ES-I3 (cell line): ENCODE measurements around the gene FAM168B.
"Not testable (repeated sequence)": the region's sequence is repeated elsewhere in the genome, so short reads cannot be mapped to it uniquely, and the experiment has no call there.

Experiments
- H3K36me3 ChIP-seq: 2 replicates; pipeline ENCODE4 v1.6.1; 2013; ENCODE audit warnings: mild to moderate bottlenecking, low read length, control low read depth, moderate library complexity; ENCODE audit not compliant: insufficient read depth
- H3K4me1 ChIP-seq: 2 replicates; pipeline ENCODE4 v1.6.1; 2013; ENCODE audit warnings: mild to moderate bottlenecking, control low read depth, low read length; ENCODE audit not compliant: insufficient read depth
- H3K9ac ChIP-seq: 2 replicates; pipeline ENCODE4 v1.6.1; 2013; ENCODE audit warnings: low read depth, mild to moderate bottlenecking, low read length, moderate library complexity
- H3K9me3 ChIP-seq: 2 replicates; pipeline ENCODE4 v1.6.1; 2013; ENCODE audit warnings: mild to moderate bottlenecking, low read length, moderate library complexity; ENCODE audit not compliant: control insufficient read depth, insufficient read depth

Gene FAM168B

DNA sequence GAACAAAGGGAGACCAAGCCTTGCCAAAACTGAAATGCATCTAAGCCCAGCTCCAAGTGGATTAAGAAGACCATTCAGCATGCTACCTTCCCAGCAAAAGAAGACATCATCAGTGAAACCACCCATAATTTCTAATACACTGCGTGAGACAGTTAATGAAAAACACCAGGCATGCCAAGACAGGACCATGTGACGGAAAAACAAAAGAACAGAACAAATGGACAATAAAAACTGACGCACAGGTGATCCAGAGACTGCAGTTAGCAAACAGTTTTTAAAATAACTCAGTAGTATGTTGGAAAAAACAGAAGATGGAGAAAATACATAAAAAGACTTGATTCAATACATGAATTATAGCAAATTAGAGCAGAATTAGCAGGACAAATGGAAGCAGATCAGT is 15.3 kb downstream of the FAM168B start:
- no peak overlapping the region for H3K9ac ChIP-seq
- H3K4me1 ChIP-seq: no peaks in the 10 kb centered on the region
- no peaks in the 10 kb centered on the region for H3K9me3 ChIP-seq
- peaks cover 35% of the 10 kb centered on the region for H3K36me3 ChIP-seq

DNA sequence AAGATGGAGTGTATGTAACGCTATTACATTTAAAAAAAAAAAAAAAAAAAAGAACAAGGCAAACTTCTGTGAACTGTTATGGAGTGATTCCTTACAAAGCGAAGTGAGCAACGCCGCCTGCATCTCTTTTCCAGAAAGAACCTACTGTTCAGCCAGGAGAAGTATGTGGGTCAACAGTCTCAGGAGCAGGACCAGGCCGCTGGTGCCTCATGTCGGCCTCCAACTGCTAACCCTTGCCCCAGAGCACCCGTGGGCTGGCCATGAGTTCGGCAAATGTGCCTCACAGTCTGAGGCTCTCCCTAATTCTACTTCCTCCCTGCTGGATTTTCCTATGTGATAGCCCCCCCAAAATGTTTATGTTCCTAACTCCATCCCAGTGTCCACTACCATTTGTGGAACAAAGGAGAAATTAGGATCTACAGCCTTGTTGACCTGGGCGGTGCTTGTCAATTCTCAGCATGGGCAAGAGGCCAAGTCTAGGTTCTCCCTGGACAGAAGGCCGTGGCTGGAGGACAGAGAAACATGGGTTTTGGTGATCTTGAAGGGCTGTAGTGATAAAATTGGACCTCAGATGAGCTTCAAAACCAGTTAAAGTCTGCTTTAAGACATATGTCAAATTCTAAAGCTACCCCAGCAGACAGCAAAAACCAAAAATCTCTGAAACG is 15.9 kb downstream of the FAM168B start:
- peaks cover 34% of the 10 kb centered on the region for H3K36me3 ChIP-seq
- no peak overlapping the region for H3K9ac ChIP-seq
- no peaks in the 10 kb centered on the region for H3K4me1 ChIP-seq
- H3K9me3 ChIP-seq: no peaks in the 10 kb centered on the region

DNA sequence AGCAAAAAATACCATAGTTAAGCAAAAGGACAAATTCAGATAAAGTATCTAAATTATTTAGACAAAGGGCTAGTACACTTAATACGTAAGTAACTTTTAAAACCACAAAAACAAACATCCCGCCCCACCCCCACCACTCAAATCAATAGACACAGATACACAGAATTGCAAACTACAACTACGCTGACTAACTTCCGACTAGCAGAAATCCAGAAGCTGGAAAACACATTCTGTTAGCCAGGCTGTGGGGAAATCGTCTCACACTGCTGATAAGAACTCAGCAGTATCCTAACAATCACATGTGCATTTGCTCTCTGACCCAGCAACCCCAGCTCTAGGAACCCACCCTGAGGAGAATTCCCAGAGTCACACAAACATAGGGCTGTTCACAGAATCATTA is 16.6 kb downstream of the FAM168B start:
- no peak overlapping the region for H3K9ac ChIP-seq
- no peaks in the 10 kb centered on the region for H3K4me1 ChIP-seq
- H3K36me3 ChIP-seq: peaks cover 31% of the 10 kb centered on the region
- no peaks in the 10 kb centered on the region for H3K9me3 ChIP-seq

DNA sequence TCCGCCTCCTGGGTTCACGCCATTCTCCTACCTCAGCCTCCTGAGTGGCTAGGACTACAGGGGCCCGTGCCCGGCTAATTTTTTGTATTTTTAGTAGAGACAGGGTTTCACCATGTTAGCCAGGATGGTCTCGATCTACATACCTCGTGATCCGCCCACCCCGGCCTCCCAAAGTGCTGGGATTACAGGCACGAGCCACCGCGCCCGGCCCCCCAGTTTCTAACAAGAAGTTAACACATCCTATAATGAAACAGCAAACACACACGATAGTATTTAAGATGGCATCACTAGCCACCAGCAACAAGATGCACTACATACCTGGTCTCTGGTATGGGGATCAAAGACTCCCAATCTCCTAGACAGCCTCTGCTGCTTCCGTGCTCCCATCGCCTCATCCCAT is 17.7 kb downstream of the FAM168B start:
- not testable (repeated sequence) for H3K9me3 ChIP-seq, H3K9ac ChIP-seq, H3K4me1 ChIP-seq
- H3K36me3 ChIP-seq: peaks cover 35% of the 10 kb centered on the region

DNA sequence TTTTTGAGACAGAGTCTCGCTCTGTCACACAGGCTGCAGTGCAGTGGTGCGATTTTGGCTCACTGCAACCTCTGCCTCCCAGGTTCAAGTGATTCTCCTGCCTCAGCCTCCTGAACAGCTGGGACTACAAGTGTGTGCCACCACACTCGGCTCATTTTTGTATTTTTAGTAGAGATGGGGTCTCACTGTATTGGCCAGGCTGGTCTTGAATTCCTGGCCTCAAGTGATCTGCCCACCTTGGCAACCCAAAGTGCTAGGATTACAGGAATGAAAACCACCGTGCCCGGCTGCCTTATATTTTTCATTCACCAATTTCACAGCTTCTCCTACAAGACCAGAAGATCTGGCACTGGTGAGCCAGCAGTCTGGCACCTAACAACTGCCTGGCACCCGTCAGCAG is 25.1 kb downstream of the FAM168B start:
- H3K9me3 ChIP-seq: not testable (repeated sequence)
- peaks cover 21% of the 10 kb centered on the region for H3K36me3 ChIP-seq

DNA sequence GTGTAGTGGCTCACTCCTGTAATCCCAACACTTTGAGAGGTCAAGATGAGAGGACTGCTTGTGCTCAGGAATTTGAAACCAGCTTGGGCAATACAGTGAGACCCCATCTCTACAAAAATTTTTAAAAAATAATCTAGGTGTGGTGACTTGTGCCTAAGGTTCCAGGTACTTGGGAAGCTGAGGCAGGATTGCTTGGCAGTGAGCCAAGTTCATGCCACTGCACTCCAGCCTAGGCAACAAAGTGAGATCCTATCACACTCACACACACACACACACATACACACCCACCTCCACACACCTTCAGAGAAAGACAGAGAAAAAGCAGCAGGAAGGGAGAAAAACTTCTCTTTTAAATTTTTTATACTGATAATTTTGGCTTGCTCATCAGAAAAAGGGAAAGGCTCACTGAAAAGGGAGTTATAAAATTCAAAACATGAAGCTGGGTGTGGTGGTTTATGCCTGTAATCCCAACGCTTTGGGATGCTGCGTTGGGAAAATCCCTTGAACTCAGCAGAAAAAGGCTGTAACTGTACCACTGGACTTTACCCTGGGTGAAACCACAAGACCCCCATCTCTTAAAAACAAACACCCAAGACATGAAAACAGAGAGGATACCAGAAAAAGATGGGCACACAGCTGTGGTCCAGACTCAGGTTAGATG is 25.7 kb downstream of the FAM168B start:
- H3K4me1 ChIP-seq: no peaks in the 10 kb centered on the region
- peaks cover 21% of the 10 kb centered on the region for H3K36me3 ChIP-seq
- H3K9me3 ChIP-seq: no peaks in the 10 kb centered on the region
- H3K9ac ChIP-seq: no peak overlapping the region

More for the DNA sequence above, 25.1 kb downstream of the FAM168B start:
- H3K9ac ChIP-seq, H3K4me1 ChIP-seq: not testable (repeated sequence)

DNA sequence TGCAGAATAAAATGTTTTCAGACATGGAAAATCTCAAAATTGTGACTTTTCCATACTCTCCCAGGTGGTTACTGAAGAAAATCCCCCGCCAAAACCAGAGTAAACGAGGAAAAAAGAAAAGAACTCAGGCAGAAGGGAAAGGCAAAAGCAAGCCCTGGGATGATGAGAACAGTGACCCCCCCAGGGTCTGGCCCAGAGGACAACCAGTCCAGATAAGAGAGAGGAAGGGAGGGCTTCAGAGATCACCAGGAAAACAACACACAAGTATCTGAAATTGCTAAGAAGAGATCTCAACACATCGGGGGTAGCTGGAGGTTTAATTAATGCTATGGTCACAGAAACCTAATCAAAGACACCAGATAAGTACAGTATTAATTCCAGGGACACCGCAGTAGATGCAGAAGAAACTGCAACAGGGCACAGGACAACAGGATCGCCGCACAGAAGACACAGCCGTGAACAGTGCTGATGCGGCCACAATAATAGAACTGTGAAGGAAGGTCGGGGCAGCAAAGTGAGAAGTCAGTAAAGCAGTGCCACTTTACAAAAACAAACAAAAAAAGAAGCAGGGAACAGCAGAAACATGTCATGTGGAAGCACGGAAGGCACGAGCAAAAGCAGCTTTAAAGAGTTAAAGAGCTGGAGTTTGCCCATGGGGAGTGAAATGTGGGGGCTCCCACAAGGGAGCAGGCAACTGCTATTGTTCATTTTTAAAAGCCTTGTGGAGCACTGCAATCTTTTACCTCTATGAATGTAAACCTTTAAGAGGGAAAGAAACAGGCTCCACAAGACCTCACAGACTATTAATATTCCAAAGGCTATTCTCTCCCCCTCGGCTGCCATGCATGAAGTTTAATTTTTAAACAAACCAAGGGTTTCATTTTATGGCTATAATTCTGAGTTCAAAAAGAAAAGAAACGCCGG is 28.4 kb downstream of the FAM168B start:
- Histone ChIP-seq H3K9ac (no peak overlapping the region), H3K9me3 (no peaks in the 10 kb centered on the region), H3K4me1 (no peaks in the 10 kb centered on the region), H3K36me3 (peaks cover 7% of the 10 kb centered on the region)

DNA sequence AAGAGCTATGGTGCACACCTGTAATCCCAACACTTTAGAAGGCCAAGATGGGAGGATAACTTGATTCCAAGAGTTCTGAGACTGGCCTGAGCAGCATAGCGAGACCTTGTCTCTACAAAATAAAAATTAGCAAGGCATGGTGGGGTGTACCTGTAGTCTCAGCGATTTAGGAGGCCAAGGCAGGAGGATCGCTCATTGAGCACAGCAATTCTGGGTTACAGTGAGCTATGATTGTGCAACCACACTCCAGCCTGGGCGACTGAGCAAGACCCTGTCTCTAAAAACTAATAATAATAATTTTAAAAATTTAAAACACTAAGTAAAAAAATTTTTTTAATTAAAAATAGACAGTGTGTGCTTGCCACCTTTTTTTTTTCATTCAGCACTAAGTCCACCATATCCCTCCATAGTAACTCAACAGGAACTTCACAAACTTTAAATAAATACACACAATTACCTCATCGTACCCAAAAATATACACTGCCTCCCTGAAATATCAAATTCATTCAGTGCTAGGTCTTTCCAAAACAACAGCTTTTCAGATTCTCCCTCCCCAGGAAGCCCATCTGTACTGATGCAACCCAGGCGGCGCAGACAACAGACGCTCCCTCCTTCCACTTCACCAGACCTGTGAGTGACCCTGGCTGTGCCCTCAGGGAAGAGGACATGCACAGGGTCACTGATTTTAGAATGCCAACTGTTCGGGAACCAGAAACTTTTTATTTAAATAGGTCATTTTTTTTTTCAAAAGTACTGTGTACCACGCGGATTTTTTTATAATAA is 29.6 kb downstream of the FAM168B start:
- Histone ChIP-seq H3K36me3 (peaks cover 3% of the 10 kb centered on the region; the same call in 1 of the 2 replicates), H3K4me1 (no peaks in the 10 kb centered on the region), H3K9me3 (no peaks in the 10 kb centered on the region), H3K9ac (no peak overlapping the region)

DNA sequence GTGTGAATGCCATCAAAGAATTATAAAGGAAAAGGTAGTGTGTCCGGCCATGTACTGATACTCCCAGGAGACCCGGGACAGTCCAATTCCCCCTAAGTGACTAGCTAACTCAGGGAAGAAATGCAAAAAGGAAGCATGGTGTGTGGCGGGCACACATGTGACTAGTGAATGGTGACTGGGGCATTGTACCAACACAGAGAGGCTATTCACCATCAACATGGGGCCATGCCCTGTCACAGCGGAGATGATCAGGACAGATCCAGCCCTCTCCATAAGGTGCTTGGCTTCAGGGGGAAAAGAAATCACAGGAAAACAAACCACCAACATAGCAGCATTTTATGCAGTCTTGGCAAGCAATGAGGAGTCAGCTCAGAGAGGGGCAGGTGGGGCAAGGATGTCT is 34.3 kb downstream of the FAM168B start:
- H3K9ac ChIP-seq: no peak overlapping the region
- no peaks in the 10 kb centered on the region for H3K9me3 ChIP-seq
- peaks cover 22% of the 10 kb centered on the region for H3K36me3 ChIP-seq
- H3K4me1 ChIP-seq: no peaks in the 10 kb centered on the region

DNA sequence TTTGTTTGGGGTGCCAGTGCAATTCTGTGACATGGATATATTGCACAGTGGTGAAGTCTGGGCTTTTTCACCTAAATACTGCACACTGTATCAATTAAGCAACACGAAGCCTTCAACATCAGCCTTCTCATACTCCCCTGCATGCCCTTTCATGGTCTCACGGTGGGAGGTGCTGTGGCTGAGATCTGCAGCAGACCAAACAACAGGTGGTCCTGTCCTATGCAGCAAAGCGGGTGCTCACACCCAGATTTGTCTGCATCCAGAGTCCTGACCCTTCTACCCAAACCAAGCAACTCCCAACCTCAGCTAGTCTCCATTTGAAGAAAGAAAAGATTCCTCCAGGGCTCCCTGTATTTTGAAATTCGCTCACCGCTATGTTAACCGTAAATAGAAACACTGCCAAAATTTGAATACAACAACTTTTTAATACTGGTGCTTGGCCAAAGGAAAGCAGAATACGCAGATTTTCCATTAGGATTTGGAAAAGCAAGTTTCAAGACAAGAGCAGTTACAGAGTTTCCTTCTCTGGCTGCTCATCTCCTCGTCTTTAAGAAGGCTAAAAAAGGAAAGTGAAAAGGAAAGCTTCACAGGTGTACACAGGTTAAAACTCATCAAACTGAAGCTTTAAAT is 34.9 kb downstream of the FAM168B start:
- no peaks in the 10 kb centered on the region for H3K9me3 ChIP-seq
- H3K36me3 ChIP-seq: peaks cover 22% of the 10 kb centered on the region
- no peak overlapping the region for H3K9ac ChIP-seq
- H3K4me1 ChIP-seq: no peaks in the 10 kb centered on the region

DNA sequence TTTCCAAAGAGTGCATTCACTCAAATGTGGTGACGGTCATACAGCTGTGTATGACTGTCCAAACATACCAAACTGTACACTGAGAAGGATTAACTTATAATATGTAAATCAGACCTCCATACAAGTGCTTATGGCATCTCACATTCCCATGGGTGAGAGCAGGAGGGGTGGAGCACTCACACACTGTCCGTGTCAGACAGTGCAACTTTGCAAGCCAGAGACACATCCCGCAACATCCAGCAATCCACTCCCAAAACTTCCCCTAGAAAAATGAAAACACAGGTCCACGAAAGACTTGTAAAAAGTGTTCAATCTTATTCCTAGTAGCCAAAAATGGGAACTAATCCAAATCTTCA is 36.4 kb downstream of the FAM168B start:
- Histone ChIP-seq H3K4me1 (no peaks in the 10 kb centered on the region), H3K9ac (no peak overlapping the region), H3K36me3 (peaks cover 29% of the 10 kb centered on the region), H3K9me3 (no peaks in the 10 kb centered on the region)

DNA sequence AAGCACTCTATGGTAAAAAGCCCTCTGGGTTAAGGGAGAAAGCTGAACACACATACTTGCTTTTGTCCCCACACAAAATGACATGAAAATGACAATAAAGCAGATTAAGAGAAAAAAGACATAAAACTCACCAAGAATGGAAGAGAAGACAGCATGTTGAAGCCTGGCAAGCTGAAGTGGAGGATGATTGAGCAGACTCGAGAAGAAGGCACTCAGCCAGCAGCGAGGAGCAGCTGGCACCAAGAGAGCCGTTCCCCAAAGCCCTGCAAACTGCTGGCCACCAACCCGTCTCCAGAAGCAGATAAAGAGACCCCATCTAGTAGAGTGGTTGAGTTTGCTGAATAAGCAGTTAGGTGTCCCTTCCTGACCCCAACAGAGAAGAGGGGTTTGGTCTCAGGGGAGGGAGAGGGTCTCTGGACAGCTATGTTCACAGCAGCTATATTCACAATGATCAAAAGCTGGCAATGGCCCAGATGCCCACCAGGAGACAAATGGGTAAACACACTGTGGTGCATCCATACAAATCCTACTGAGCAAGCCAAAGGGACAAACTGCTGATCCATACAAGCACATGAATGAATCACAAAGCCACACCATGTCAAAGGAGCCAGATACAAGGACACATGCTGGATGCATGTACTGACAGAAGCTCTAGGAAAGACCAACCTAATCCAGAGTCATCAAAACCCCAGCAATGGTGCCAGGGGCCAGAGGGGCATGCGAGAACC is 36.9 kb downstream of the FAM168B start:
- Histone ChIP-seq H3K4me1 (no peaks in the 10 kb centered on the region), H3K36me3 (peaks cover 33% of the 10 kb centered on the region), H3K9ac (no peak overlapping the region), H3K9me3 (no peaks in the 10 kb centered on the region)
